Retina (tissue), 1 donor: ENCODE measurements around the gene ARPC1B.
"Not testable (repeated sequence)": the region's sequence is repeated elsewhere in the genome, so short reads cannot be mapped to it uniquely, and the experiment has no call there.

Experiments used
- DNase-seq: peaks from one replicate; pipeline ENCODE4 v3.0.0-alpha.2; 2016

ARPC1B gene

GRCh38 chr7:99415513-99416127 is 41.1 kb downstream of the ARPC1B start:
- not testable (repeated sequence) for DNase-seq

GRCh38 chr7:99418260-99418659 is 43.7 kb downstream of the ARPC1B start:
- DNase-seq, result no peak

GRCh38 chr7:99419323-99420021 is 44.9 kb downstream of the ARPC1B start:
- no peak for DNase-seq

DNA sequence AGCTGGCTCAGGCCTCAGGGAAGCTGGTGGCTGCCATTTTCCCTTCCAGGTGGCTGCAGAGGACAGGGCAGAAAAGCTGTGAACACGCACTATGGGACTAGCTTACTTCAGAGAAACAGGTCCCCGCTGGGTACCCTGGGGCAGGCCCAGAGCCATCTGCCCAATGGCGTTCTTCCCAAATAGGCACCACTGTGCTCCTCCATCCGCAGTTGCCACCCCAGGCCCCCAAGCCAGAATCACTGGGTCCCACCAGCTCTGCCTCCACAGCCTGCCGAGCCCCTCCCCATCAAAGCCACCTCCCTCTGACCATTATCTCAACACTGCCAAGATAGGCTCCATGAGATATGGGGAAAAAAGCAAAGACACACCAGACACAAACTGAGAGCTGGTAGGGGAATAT is 45.7 kb downstream of the ARPC1B start:
- no peak for DNase-seq

GRCh38 chr7:99420986-99421385 is 46.5 kb downstream of the ARPC1B start:
- no peak for DNase-seq

DNA sequence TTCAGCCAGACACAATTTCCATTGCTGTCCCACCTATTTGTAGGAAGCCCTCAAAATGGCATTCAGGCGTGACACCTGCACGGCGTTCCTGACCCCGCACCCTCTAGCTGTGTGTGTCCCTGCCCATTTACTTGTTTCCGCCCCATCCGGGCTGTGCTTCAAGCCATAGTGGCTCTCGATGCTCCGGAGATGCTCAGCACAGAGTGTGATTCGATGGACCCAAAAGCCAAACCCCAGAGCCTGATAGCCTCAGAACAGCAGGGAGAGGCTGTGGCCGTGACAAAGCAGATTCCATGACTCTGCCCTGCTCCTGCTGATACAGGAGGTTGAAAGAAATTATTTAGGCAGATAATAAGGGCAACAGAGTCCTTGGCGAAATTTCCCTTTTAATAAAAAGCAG is 47.7 kb downstream of the ARPC1B start:
- DNase-seq, result no peak

- no peak for DNase-seq
Observed at GRCh38 chr7:99422625-99423024, 48.1 kb downstream of the ARPC1B start.

DNA sequence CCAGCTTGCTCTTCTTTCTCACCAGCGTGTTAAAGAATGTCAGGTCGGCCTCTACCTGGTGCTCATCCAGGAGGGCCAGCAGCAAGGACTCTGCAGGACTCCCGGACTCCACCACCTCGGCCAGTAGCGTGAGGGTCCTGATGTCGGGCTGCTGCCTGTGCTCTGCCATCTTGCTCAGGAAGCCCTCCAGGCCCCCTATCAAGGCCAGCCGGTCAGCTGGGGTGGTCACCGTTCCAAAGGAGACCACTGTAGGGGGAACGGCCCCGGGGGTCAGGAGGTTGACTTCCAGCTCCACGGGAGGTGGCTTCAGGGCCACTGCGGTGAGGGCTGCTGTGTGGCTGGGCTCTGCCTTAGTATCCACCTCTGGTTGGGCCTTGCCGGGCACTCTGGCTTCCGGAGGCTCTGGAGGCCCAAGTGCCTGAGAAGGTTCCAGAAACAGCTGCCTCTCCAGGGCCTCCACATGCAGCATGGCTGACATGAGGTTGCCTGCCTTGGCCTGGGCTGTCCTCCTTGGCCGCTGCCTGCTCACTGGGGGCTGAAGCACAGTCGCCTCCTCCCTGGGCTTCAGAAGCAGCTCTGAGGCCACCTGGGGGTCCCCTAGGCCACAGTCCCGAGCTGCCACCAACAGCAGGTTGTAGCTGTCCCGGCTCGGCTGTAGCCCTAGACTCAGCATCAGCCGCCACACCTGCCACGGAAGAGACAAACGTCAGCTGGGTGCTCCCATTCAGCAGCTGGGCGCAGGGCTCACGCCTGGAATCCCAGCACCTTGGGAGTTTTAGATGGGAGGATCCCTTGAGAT is 50.6 kb downstream of the ARPC1B start:
- DNase-seq, result no peak

GRCh38 chr7:99428972-99429566 is 54.5 kb downstream of the ARPC1B start:
- DNase-seq, result no peak

DNA sequence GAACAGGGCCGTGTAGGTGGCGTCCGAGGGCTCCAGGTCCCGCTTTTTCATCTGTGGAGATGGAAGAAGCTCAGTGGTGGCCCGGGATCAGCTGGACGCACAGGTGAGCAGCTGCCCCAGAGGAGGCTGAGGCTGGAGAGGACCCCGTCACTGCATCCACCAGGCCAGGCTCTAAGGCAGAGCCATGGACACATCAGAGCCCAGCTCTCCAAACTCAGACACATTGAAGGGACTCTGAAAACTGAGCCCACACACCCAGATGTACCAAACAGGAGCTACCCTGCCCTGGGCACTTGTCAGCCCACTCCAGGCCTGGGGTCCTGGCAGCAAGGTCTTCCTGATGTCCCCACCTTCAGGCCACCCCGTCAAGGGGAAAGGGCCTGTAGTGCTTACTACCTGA is 55.2 kb downstream of the ARPC1B start:
- no peak for DNase-seq

GRCh38 chr7:99431756-99432540 is 57.4 kb downstream of the ARPC1B start:
- DNase-seq, result not testable (repeated sequence)

DNA sequence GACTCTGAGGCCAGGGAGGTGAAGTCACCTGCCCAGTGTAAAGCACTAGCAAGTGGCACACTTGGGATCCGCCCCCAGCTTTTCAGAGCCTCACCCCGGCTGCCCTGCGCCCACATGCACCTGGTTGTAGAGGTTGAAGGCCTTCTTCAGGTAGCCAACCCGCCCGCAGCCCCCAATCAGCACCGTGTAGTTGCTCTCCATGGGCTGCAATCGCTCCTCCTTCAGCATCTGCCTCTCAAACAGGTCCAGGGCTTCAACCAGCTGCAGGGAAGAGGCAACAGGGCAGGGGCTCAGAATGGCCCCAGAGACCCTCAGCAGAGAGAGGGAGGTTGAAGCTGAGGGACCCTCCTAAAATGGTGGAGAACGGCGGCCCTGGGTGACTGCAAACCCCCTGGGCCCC is 58.6 kb downstream of the ARPC1B start:
- DNase-seq, result no peak

- DNase-seq, result no peak
Observed at GRCh38 chr7:99437946-99438572, 63.5 kb downstream of the ARPC1B start.

- DNase-seq, result peak; percentile 92
Observed at GRCh38 chr7:99438573-99439480, 64.3 kb downstream of the ARPC1B start, which contains the start of the genes CPSF4 and PTCD1. Gene CPSF4, plus strand, starts transcription at chr7:99438943. Its CDS starts 140 bp downstream, at chr7:99439083. Gene PTCD1, minus strand, starts transcription at chr7:99438798. Its CDS starts 3,556 bp downstream, at chr7:99435242.

DNA sequence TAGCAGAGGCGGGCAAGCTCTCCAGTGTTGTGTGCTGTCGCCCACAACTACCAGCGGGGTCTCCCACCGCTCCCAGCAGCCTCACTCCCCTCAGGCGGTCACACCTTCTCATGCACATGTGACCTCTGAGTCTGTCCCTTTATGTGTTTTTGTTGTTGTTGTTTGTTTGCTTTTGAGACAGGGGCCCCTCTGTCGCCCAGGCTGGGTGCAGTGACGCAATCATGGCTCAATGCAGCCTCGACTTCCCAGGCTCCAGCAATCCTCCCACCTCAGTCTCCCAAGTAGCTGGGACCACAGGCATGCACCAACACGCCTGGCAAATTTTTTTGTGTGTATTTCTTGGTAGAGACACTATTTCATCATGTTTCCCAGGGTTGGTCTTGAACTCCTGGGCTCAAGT is 65.7 kb downstream of the ARPC1B start:
- DNase-seq, result no peak
